Stimulated activated CD8-positive, alpha-beta memory T cell treated with anti-CD3 and anti-CD28 coated beads, Interleukin-4, amount 100 ng/mL, for 4 hours (primary cell): ENCODE results near the gene GAMT.

ENCODE experiments used
- DNase-seq, 2 donors: peaks; one replicate each; pipeline ENCODE4 v3.0.0-alpha.2; 2020; ENCODE audit warnings: low read depth in 2 of 2, low spot score in 1 of 2

The GAMT gene

GRCh38 chr19:1386945-1387683 is 14.2 kb downstream of the GAMT start:
- DNase-seq: no peak

GRCh38 chr19:1385816-1386215 is 15.5 kb downstream of the GAMT start:
- DNase-seq: no peak

GRCh38 chr19:1384478-1385110 is 16.7 kb downstream of the GAMT start:
- DNase-seq: no peak

GRCh38 chr19:1384085-1384462 is 17.3 kb downstream of the GAMT start:
- no peak for DNase-seq

- DNase-seq: peak; percentile 81 to 94
Observed at GRCh38 chr19:1383312-1384084, 17.8 kb downstream of the GAMT start, which contains the start of gene NDUFS7. Gene NDUFS7 (plus strand): TSS chr19:1383907. CDS start chr19:1383927, 20 bp downstream.

- no peak for DNase-seq
Observed at GRCh38 chr19:1383017-1383311, 18.4 kb downstream of the GAMT start.

GRCh38 chr19:1382250-1382649 is 19.1 kb downstream of the GAMT start:
- no peak for DNase-seq

GRCh38 chr19:1379961-1380489 is 21.3 kb downstream of the GAMT start:
- DNase-seq: no peak

- DNase-seq: no peak
Observed at GRCh38 chr19:1379126-1379905, 22.0 kb downstream of the GAMT start.

- no peak for DNase-seq
Observed at GRCh38 chr19:1377965-1378785, 23.2 kb downstream of the GAMT start.

GRCh38 chr19:1377176-1377964 is 24.0 kb downstream of the GAMT start:
- DNase-seq: no peak

- no peak for DNase-seq
Observed at GRCh38 chr19:1376415-1376805, 24.9 kb downstream of the GAMT start.

GRCh38 chr19:1374250-1374577 is 27.1 kb downstream of the GAMT start:
- no peak for DNase-seq

- DNase-seq: no peak
Observed at GRCh38 chr19:1373534-1374249, 27.6 kb downstream of the GAMT start.

- DNase-seq: no peak
Observed at GRCh38 chr19:1373042-1373533, 28.3 kb downstream of the GAMT start.

GRCh38 chr19:1370579-1371361 is 30.6 kb downstream of the GAMT start:
- DNase-seq: no peak

GRCh38 chr19:1369214-1369805 is 32.0 kb downstream of the GAMT start:
- DNase-seq: no peak
